Prostate gland (tissue), 2 donors: ENCODE data around the gene ZDHHC20.

Source experiments
- CTCF ChIP-seq, 4 experiments: fragments of 200-600 bp in 2 of 4; fragments of 450-650 bp in 2 of 4; sonication (generic) in 2 of 4; IDR thresholded peaks; 1 replicate in 3 of 4; 2 replicates in 1 of 4; pipeline ENCODE4 v1.5.1; 2016 to 2019; ENCODE audit warnings: antibody characterized with exemption in 4 of 4, mild to moderate bottlenecking in 2 of 4, moderate library complexity in 2 of 4
- POLR2A ChIP-seq: fragments of 450-650 bp; IDR thresholded peaks from one replicate; pipeline ENCODE4 v1.6.1; 2016; ENCODE audit warnings: antibody characterized with exemption, mild to moderate bottlenecking

GRCh38 chr13:21413013-21413412, 46.1 kb downstream of the ZDHHC20 start:
- no peak for TF ChIP-seq CTCF (IDR thresholded peaks at IDR 0.05)
- no peak for TF ChIP-seq POLR2A
